Stimulated activated CD8-positive, alpha-beta memory T cell treated with anti-CD3 and anti-CD28 coated beads, Interleukin-2, amount 100 ng/mL, for 1 hour (primary cell): ENCODE results near the gene MAT2A.
A peak's percentile ranks its signal among the peaks of the same experiment; 100 is the strongest.
"Not testable (repeated sequence)": the region's sequence is repeated elsewhere in the genome, so short reads cannot be mapped to it uniquely, and the experiment has no call there.

Source experiments
- DNase-seq, 2 donors: peaks; one replicate each; pipeline ENCODE4 v3.0.0-alpha.2; 2020; ENCODE audit warnings: low read depth in 2 of 2

The MAT2A gene

GRCh38 chr2:85524336-85524908, 14.5 kb upstream of the MAT2A start:
- no peak for DNase-seq

GRCh38 chr2:85525029-85525428, 13.9 kb upstream of the MAT2A start:
- DNase-seq = no peak

GRCh38 chr2:85525567-85525966, 13.4 kb upstream of the MAT2A start:
- no peak for DNase-seq

- DNase-seq = no peak
Observed at GRCh38 chr2:85527787-85528186, 11.2 kb upstream of the MAT2A start.

- DNase-seq = no peak
Observed at GRCh38 chr2:85528355-85528754, 10.6 kb upstream of the MAT2A start.

GRCh38 chr2:85529809-85530208, 9.2 kb upstream of the MAT2A start:
- no peak for DNase-seq

GRCh38 chr2:85531589-85531988, 7.4 kb upstream of the MAT2A start:
- no peak for DNase-seq

GRCh38 chr2:85534099-85534498, 4.9 kb upstream of the MAT2A start:
- no peak for DNase-seq

GRCh38 chr2:85534881-85535280, 4.1 kb upstream of the MAT2A start:
- DNase-seq = no peak

- DNase-seq = no peak
Observed at GRCh38 chr2:85536479-85536878, 2.5 kb upstream of the MAT2A start.

- no peak for DNase-seq
Observed at GRCh38 chr2:85537600-85538506, 1.1 kb upstream of the MAT2A start.

GRCh38 chr2:85539361-85540132, 579 bp downstream of the MAT2A start:
- DNase-seq = peak; percentile 35 to 45

- no peak for DNase-seq
Observed at GRCh38 chr2:85540133-85540648, 1.2 kb downstream of the MAT2A start.

GRCh38 chr2:85541262-85541661, 2.3 kb downstream of the MAT2A start:
- DNase-seq = no peak

GRCh38 chr2:85541753-85542457, 2.9 kb downstream of the MAT2A start:
- no peak for DNase-seq

- no peak for DNase-seq
Observed at GRCh38 chr2:85542777-85543176, 3.8 kb downstream of the MAT2A start.

GRCh38 chr2:85544254-85544691, 5.3 kb downstream of the MAT2A start:
- not testable (repeated sequence) for DNase-seq

- DNase-seq = not testable (repeated sequence)
Observed at GRCh38 chr2:85544915-85545779, 6.2 kb downstream of the MAT2A start.

- no peak for DNase-seq
Observed at GRCh38 chr2:85545780-85546240, 6.8 kb downstream of the MAT2A start.

GRCh38 chr2:85547089-85547858, 8.3 kb downstream of the MAT2A start:
- no peak for DNase-seq
